Astrocyte (in vitro differentiated cells and primary cell): ENCODE results near the gene CDX2.

ENCODE experiments used
- EZH2 ChIP-seq: IDR thresholded peaks from 2 replicates; pipeline ENCODE4 v1.6.1; 2012; ENCODE audit warnings: mild to moderate bottlenecking, low read length, inconsistent platforms; ENCODE audit not compliant: insufficient read depth
- TF ChIP-seq, protein P1 (sequence below): IDR thresholded peaks from 2 replicates; pipeline ENCODE4 v1.5.1; 2011; ENCODE audit warnings: low read depth, mild to moderate bottlenecking, inconsistent platforms, low read length, moderate library complexity; ENCODE audit not compliant: insufficient read depth

DNA sequence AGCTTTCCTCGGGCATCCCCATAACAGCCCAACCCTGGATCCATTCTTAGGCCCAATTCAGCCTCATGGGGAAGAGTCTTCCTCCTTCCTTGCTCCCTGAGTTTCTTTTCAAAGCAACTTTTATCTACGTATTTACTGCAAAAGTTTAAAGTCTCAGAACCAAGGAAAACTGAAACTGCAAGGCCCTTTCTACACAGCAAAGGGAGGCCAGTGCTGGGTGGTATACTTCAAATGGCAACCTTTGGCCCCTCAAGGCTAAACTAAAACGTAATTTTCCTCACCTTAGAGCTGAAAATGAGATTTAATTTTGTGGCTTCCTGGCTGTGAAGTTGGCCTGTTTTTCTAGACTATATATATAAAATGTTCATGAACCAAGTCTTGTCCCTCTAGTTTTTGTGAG, 5.6 kb downstream of the CDX2 start:
- TF ChIP-seq, protein P1, sequence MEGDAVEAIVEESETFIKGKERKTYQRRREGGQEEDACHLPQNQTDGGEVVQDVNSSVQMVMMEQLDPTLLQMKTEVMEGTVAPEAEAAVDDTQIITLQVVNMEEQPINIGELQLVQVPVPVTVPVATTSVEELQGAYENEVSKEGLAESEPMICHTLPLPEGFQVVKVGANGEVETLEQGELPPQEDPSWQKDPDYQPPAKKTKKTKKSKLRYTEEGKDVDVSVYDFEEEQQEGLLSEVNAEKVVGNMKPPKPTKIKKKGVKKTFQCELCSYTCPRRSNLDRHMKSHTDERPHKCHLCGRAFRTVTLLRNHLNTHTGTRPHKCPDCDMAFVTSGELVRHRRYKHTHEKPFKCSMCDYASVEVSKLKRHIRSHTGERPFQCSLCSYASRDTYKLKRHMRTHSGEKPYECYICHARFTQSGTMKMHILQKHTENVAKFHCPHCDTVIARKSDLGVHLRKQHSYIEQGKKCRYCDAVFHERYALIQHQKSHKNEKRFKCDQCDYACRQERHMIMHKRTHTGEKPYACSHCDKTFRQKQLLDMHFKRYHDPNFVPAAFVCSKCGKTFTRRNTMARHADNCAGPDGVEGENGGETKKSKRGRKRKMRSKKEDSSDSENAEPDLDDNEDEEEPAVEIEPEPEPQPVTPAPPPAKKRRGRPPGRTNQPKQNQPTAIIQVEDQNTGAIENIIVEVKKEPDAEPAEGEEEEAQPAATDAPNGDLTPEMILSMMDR, result no peak
- no peak for TF ChIP-seq EZH2
